GM18873 (cell line): ENCODE data around the gene JPH2.

ENCODE experiments used
- ATAC-seq: cut with Tn5 transposase; IDR thresholded peaks from one replicate; pipeline ENCODE4 v1.9.1; 2021; ENCODE audit warnings: mild to moderate bottlenecking, moderate library complexity, moderate number of reproducible peaks; ENCODE audit not compliant: unreplicated experiment, low FRiP score

JPH2 gene

GRCh38 chr20:44166477-44166876 lies 20.5 kb downstream of the JPH2 start:
- no peak for ATAC-seq

- ATAC-seq: no peak
These were observed 21.0 kb downstream of the JPH2 start for GRCh38 chr20:44166008-44166407.

- ATAC-seq: no peak
These were observed 26.9 kb downstream of the JPH2 start for GRCh38 chr20:44160133-44160532.

GRCh38 chr20:44159711-44160110 lies 27.3 kb downstream of the JPH2 start:
- no peak for ATAC-seq

GRCh38 chr20:44159125-44159524 lies 27.9 kb downstream of the JPH2 start:
- no peak for ATAC-seq

- no peak for ATAC-seq
These were observed 29.9 kb downstream of the JPH2 start for GRCh38 chr20:44157061-44157460.

- ATAC-seq: no peak
These were observed 32.4 kb downstream of the JPH2 start for GRCh38 chr20:44154521-44155001.

GRCh38 chr20:44153636-44154043 lies 33.3 kb downstream of the JPH2 start:
- ATAC-seq: no peak

- ATAC-seq: no peak
These were observed 35.2 kb downstream of the JPH2 start for GRCh38 chr20:44151621-44152416.

- no peak for ATAC-seq
These were observed 40.7 kb downstream of the JPH2 start for GRCh38 chr20:44146272-44146671.

GRCh38 chr20:44145131-44145775 lies 41.7 kb downstream of the JPH2 start:
- ATAC-seq: no peak

- no peak for ATAC-seq
These were observed 43.1 kb downstream of the JPH2 start for GRCh38 chr20:44143936-44144335.

- ATAC-seq: no peak
These were observed 44.6 kb downstream of the JPH2 start for GRCh38 chr20:44142413-44142812.

GRCh38 chr20:44141873-44142272 lies 45.1 kb downstream of the JPH2 start:
- ATAC-seq: no peak

- no peak for ATAC-seq
These were observed 48.1 kb downstream of the JPH2 start for GRCh38 chr20:44138867-44139266.

- ATAC-seq: no peak
These were observed 49.7 kb downstream of the JPH2 start for GRCh38 chr20:44137266-44137801.

- no peak for ATAC-seq
These were observed 50.3 kb downstream of the JPH2 start for GRCh38 chr20:44136579-44137265.

- no peak for ATAC-seq
These were observed 51.4 kb downstream of the JPH2 start for GRCh38 chr20:44135417-44136204.

GRCh38 chr20:44135012-44135412 lies 52.0 kb downstream of the JPH2 start:
- no peak for ATAC-seq

GRCh38 chr20:44133424-44133823 lies 53.6 kb downstream of the JPH2 start:
- ATAC-seq: no peak
